T follicular helper cell (primary cell): ENCODE data around the gene DAPK1.

Experiments used
- DNase-seq: peaks from one replicate; pipeline ENCODE4 v3.0.0-alpha.2; 2020; ENCODE audit warnings: low read depth

DAPK1 gene

DNA sequence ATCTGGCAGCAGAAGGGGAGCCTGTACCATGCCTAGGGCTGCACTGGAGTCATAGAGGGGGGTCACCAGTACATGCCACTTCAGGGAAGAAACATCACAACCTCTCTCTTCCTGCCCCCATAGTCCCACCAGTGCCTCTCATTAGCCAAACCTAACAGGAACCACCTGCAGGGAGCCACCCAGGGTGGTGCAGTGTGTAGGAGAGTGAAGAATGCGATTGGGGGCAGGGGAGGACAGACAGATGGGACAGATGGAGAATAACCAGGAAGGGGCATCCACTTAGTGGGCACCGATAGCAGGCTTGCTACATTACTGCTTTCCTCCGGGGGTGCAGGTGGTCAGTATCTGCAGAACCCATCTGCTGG is 19.2 kb downstream of the DAPK1 start:
- DNase-seq, result no peak

- DNase-seq, result no peak
Measured at GRCh38 chr9:87517732-87518131, 20.1 kb downstream of the DAPK1 start.

- DNase-seq, result no peak
Measured at GRCh38 chr9:87518702-87519335, 21.2 kb downstream of the DAPK1 start.

GRCh38 chr9:87519461-87519860 is 21.8 kb downstream of the DAPK1 start:
- DNase-seq, result no peak

GRCh38 chr9:87520172-87520683 is 22.6 kb downstream of the DAPK1 start:
- no peak for DNase-seq

- no peak for DNase-seq
Measured at GRCh38 chr9:87521834-87522233, 24.2 kb downstream of the DAPK1 start.

GRCh38 chr9:87524061-87524460 is 26.4 kb downstream of the DAPK1 start:
- DNase-seq, result no peak

DNA sequence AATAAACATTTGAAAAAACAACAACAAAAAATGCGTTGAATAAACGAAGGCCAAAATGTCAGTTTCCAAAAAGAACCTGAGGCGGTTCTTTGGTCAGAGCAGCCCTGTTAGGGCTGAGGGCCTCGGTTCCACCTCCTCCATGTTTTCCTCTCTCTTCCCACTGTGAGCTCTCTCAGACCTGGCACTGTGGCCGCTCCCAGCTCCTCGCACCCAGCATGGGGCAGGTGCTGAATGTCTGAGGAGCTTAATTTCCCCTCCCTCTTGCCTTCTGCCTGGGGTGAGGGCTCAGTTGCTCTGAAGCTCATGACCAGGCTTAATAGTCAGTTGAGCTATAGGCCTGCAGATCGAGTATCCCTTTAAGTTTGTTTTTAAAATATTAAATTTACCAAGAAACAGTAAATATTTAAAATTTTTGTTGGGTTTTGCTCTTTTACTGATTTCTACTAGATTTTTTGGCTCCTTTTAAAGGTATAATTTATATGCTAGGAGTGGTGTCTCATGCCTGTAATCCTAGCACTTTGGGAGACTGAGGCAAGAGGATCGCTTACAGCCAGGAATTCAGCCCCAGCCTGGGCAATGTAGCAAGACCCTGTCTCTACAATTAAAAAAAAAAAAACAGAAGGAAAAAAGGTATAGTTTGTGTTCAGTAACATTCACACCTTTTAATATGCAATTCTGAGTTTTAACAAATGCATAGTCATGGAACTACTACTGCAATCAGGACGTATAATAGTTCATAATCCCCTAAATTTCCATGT is 28.1 kb downstream of the DAPK1 start:
- DNase-seq, result no peak

GRCh38 chr9:87527211-87527916 is 29.7 kb downstream of the DAPK1 start:
- no peak for DNase-seq

DNA sequence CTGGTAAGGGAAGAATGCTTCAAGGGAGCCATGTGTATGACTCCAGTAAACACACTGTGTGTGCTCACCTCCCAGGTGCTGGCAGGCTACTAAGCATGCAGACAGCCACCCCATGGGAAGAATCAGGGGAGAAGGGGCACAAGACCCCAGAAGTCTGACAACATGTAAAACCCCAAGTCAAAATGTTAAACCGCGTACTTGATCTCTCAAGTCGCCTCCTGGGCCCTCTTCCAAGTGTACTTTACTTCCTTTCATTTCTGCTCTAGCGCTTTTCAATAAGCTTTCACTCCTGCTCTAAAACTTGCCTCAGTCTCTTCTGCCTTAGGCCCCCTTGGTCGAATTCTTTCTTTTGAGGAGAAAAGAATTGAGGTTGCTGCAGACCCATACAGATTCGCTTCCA is 31.3 kb downstream of the DAPK1 start:
- DNase-seq, result no peak

GRCh38 chr9:87529671-87530070 is 32.0 kb downstream of the DAPK1 start:
- DNase-seq, result no peak

- DNase-seq, result no peak
Measured at GRCh38 chr9:87530716-87531115, 33.0 kb downstream of the DAPK1 start.

- DNase-seq, result no peak
Measured at GRCh38 chr9:87531370-87532295, 34.0 kb downstream of the DAPK1 start.

GRCh38 chr9:87533271-87533670 is 35.6 kb downstream of the DAPK1 start:
- DNase-seq, result no peak

DNA sequence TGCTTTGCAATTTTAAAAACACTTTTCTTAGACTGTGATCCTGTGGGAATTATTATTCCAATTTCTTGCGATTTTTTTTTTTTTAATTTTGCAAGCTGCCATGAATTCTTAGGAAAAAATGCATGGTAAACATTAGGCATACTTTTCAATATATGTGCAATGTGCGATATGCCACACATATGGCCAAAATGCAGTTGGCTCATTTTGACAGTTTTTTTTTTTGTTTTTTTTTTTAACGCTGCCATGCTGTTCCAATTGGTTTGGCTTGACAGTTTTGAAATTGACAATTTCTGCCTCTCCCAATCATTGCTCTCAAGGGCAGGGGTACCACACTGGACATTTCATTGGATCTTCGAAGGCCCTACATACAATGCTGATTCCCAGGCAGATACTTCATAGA is 36.4 kb downstream of the DAPK1 start:
- no peak for DNase-seq

- no peak for DNase-seq
Measured at GRCh38 chr9:87534957-87535356, 37.3 kb downstream of the DAPK1 start.

DNA sequence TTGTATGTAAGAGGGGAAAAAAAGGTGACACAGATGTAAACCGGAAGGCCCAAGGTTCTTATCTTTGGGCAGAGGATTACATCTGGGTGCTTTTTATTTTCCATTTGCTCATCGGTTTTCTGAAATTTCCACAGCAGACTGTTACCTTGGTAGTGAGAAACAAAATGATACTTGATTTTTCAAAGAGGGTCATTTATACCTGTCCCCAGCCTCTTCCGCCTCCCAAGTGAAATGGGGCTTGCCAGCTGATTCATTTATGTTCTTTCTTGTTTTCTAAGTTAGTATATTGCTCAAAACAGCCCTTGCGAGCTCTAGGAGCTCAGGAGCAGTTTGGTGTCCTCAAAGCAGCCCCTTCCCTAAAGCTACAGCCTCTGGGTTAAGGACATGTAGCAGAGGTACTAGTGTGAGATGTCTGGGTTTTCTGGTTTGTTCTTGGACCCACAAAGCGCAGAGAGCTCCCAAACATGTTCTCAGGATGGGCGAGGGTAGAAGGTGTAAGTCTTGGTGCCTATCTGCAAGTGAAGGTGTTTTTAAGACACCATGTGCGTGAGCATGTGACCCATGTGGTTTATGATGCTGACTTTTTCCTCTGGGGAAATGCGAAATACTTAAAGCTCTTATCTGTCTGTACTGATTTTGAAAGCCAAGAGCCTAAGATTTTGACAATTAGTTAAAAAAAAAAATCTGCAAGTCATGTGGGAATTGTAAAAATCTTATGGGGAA is 38.3 kb downstream of the DAPK1 start:
- DNase-seq, result no peak

- no peak for DNase-seq
Measured at GRCh38 chr9:87537625-87538024, 40.0 kb downstream of the DAPK1 start.

DNA sequence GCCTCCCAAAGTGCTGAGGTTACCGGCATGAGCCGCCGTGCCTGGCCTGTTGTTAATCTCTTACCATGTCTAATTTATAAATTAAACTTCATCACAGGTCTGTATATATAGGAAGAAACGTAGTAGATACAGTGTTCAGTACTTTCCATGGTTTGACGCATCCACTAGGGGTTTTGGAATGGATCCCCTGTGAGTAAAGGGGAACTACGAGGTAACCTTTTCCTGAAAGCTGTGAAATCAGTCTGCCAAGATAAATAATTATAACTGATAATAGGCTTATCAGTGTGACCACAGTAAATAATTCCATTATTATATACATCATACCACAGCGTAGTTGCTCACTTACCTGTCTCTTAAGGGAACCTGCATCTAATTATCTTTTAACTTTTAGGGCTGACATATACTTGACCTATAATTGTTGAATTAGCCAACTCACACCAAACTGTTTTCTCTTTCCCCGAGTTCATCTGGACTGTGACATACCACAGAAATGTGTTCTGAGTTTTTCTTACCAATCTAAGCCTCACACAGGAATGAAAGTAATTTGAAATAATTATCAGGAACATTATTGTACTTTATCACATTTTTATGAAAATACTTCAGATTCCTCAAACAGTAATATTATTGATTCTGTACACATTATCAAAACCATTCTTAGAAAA is 42.9 kb downstream of the DAPK1 start:
- DNase-seq, result no peak

GRCh38 chr9:87541663-87542062 is 44.0 kb downstream of the DAPK1 start:
- no peak for DNase-seq

GRCh38 chr9:87542141-87542540 is 44.5 kb downstream of the DAPK1 start:
- no peak for DNase-seq
